GM06990 (cell line): ENCODE measurements around the gene DESI2.
"Not testable (repeated sequence)": the region's sequence is repeated elsewhere in the genome, so short reads cannot be mapped to it uniquely, and the experiment has no call there.

ENCODE experiments used
- DNase-seq: peaks from one replicate; pipeline ENCODE4 v3.0.0-alpha.2; 2011; ENCODE audit not compliant: insufficient read length; ENCODE audit errors: extremely low read depth
- H3K27me3 ChIP-seq: replicated peaks from 2 replicates; pipeline ENCODE4 v1.6.0; 2011; ENCODE audit warnings: low read length; ENCODE audit not compliant: control insufficient read depth, insufficient read depth
- H3K36me3 ChIP-seq: 2 replicates; pipeline ENCODE4 v1.5.1; 2011; ENCODE audit warnings: low read length; ENCODE audit not compliant: control insufficient read depth, insufficient read depth
- H3K4me3 ChIP-seq: replicated peaks from 2 replicates; pipeline ENCODE4 v1.5.1; 2011; ENCODE audit warnings: low read depth, mild to moderate bottlenecking, control low read depth, low read length
- TF ChIP-seq, protein P1 (sequence below): IDR thresholded peaks from 2 replicates; pipeline ENCODE4 v1.5.1; 2011; ENCODE audit warnings: low read length, control low read depth, mild to moderate bottlenecking, inconsistent platforms; ENCODE audit not compliant: insufficient read depth, poor library complexity, severe bottlenecking

DESI2 gene

DNA sequence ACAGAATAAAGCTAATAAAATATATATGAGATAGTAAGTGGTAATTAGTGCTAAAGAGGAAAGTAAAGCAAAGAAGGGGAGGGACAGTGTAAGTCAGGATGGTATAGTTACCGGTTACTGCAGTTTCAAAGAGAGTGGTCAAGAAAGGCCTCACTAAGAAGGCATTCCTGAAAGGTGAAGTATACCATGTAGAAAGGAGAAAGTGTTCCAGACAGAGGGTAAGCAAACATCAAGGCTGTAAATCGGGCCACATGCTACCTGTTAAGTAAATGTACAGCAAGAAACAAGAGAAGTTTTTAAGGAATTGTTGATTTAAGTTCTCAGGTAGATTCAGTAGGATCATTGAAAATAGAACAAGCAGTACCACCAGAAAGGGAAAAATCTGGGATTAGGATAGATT is 9.7 kb downstream of the DESI2 start:
- no peaks in the 10 kb centered on the region for H3K27me3 ChIP-seq
- H3K36me3 ChIP-seq, result no peaks in the 10 kb centered on the region
- no peak for DNase-seq
- no peak overlapping the region for H3K4me3 ChIP-seq
- TF ChIP-seq, protein P1, sequence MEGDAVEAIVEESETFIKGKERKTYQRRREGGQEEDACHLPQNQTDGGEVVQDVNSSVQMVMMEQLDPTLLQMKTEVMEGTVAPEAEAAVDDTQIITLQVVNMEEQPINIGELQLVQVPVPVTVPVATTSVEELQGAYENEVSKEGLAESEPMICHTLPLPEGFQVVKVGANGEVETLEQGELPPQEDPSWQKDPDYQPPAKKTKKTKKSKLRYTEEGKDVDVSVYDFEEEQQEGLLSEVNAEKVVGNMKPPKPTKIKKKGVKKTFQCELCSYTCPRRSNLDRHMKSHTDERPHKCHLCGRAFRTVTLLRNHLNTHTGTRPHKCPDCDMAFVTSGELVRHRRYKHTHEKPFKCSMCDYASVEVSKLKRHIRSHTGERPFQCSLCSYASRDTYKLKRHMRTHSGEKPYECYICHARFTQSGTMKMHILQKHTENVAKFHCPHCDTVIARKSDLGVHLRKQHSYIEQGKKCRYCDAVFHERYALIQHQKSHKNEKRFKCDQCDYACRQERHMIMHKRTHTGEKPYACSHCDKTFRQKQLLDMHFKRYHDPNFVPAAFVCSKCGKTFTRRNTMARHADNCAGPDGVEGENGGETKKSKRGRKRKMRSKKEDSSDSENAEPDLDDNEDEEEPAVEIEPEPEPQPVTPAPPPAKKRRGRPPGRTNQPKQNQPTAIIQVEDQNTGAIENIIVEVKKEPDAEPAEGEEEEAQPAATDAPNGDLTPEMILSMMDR, result no peak

DNA sequence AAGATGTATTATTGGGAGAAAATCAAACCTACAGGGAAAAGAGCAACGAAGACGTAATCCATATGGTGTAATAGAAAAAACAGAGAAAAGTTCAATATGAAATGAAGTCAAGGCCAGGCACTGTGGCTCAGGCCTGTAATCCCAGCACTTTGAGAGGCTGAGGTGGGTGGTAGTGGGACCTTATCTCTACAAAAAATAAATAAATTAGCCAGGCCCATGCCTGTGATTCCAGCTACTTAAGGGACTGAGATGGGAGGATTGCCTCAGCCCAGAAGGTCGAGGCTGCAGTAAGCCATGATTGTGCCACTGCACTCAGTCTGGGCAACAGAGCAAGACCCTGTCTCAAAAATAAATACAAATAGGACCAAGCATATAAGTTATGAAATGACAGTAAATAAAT is 11.4 kb downstream of the DESI2 start:
- Histone ChIP-seq H3K4me3 (no peak overlapping the region), H3K27me3 (no peaks in the 10 kb centered on the region), H3K36me3 (no peaks in the 10 kb centered on the region)
- DNase-seq, result no peak
- TF ChIP-seq, protein P1, result no peak

DNA sequence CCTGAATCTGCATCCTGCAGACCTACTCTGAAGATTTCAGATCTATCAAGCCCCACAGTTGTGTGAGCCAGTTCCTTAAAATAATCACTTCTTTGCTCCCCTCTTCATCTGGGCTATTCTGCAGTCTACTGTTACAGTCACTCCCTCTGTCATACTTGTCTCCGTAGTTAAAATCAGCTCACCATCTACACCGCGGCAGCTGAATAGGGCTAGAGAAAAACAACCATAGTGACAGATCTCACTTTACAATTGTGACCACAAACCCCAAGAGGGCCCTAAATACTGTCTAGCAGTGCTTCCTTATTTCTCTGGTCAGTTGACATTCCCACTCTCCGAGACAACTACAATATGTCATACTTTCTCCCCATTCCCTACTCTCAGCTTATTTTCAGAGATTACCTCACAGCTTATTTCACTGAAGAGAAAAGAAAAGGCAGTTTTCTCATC is 12.9 kb downstream of the DESI2 start:
- TF ChIP-seq, protein P1, result no peak
- Histone ChIP-seq H3K27me3 (no peaks in the 10 kb centered on the region), H3K4me3 (no peak overlapping the region), H3K36me3 (no peaks in the 10 kb centered on the region)
- no peak for DNase-seq

DNA sequence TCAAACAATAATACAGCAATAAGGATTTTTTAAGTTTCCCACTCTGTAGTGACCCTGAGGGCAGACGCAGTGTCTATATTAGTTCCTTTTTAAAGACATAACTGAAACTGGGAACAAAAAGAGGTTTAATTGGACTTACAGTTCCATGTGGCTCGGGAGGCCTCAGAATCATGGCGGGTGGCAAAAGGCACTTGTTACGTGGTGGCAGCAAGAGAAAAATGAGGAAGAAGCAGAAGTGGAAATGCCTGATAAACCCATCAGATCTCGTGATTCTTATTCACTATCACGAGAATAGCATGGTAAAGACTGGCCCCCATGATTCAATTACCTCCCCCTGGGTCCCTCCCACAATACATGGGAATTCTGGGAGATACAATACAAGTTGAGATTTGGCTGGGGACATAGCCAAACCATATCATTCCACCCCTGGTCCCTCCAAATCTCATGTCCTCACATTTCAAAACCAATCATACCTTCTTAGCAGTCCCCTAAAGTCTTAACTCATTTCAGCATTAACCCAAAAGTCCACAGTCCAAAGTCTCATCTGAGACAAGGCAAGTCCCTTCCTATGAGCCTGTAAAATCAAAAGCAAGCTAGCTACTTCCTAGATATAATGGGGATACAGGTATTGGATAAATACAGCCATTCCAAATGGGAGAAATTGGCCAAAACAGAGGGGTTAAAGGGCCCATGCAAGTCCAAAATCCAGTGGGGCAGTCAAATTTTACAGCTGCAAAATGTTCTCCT is 13.9 kb downstream of the DESI2 start:
- H3K27me3 ChIP-seq, DNase-seq, H3K36me3 ChIP-seq, H3K4me3 ChIP-seq: not testable (repeated sequence)

DNA sequence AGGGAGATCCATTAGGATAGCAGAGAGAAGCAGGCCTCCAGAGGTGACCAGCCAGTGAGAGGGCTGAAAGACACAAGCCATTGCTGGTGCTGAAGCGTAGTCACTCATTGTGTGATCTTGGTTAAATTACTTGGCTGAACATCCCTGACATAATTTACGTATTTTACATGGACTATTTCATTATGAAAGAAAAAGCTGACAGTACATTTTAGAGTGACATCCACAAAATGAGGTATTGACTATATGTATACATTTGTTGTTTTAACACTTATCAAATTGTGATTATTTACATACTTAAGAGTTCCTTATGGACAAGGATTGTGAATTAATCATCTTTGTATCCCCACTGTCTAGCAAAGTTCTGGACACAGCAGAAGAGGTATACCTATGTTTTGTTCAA is 14.9 kb downstream of the DESI2 start:
- Histone ChIP-seq H3K27me3 (no peaks in the 10 kb centered on the region), H3K36me3 (no peaks in the 10 kb centered on the region), H3K4me3 (no peak overlapping the region)
- DNase-seq, result no peak
- TF ChIP-seq, protein P1, result no peak

DNA sequence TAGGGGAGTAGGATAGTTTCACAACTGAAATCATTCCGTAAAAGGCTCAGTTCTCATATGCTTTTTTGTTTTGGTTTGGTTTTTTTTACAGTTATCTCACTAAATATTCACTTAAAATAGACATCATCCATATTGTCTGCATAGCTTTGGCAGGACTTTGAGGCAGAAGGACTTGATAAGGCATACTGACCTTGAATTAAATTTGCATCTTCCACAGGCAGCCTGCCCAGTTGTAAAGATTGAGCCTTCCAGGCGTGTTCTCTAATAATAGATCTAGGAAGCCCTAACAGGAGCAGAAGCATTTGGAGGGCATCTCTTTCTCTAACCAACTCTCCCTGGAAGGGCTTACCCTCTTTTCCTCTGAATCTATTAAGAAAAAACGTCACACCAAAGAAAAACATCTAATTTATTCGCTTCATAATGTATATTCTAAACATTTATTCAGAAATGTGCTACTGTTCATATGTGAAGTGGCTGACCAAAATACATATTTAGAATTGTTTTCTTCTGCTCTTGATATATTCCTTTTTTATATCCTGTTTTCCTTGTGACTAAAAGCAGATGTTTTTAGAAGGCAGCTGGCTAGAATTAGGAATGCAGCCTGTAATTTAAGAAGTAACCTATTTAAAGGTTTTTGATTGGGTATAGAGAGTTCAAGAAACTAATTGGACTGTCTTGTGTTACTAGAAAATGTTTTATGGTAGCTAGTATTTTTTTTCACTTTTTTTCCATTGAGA is 20.2 kb downstream of the DESI2 start:
- no peaks in the 10 kb centered on the region for H3K36me3 ChIP-seq
- DNase-seq, result no peak

More for the DNA sequence above, 20.2 kb downstream of the DESI2 start:
- Histone ChIP-seq H3K27me3 (no peaks in the 10 kb centered on the region), H3K4me3 (no peak overlapping the region)
- TF ChIP-seq, protein P1, result no peak
